Activated CD8-positive, alpha-beta memory T cell treated with anti-CD3 and anti-CD28 coated beads, Interleukin-2, amount 10 ng/mL, durations not matched to agents 7 days and 5 days (primary cell): ENCODE data around the gene C21orf91. TPM values are rescaled to one million over a fixed set of nuclear protein-coding genes. Genes with fewer than 3 reads are reported as not detected.

Experiments used
- ATAC-seq: fragments of 150-1000 bp; cut with Tn5 transposase; one replicate; pipeline ENCODE4 v1.10.0; 2021; ENCODE audit warnings: moderate library complexity
- CTCF ChIA-PET: fragments of 350-600 bp; sonication (Branson Sonifier 250); formaldehyde crosslinking; loops from one replicate; lab custom pipeline; 2021; ENCODE audit warnings: antibody characterized with exemption; lab: Charles Lee
- DNase-seq: peaks from one replicate; pipeline ENCODE4 v3.0.0-alpha.2; 2020
- H3K27ac Mint-ChIP-seq: one replicate; pipeline ENCODE4 v1.8.0; 2021; ENCODE audit warnings: mild to moderate bottlenecking, mixed read lengths
- H3K27me3 Mint-ChIP-seq: one replicate; pipeline ENCODE4 v1.8.0; 2021; ENCODE audit warnings: mixed read lengths
- H3K36me3 Mint-ChIP-seq: one replicate; pipeline ENCODE4 v1.8.0; 2021; ENCODE audit warnings: mild to moderate bottlenecking, mixed read lengths
- H3K4me1 Mint-ChIP-seq: one replicate; pipeline ENCODE4 v1.8.0; 2021; ENCODE audit warnings: mixed read lengths
- H3K4me3 Mint-ChIP-seq: one replicate; pipeline ENCODE4 v1.8.0; 2021; ENCODE audit warnings: mild to moderate bottlenecking, moderate library complexity, mixed read lengths
- H3K9me3 Mint-ChIP-seq: one replicate; pipeline ENCODE4 v1.8.0; 2022; ENCODE audit warnings: low read depth, mixed read lengths
- total RNA-seq, 2 experiments: library from RNA; stranded (reverse); gene quantifications; one replicate each; pipeline ENCODE4 v1.2.3, GENCODE V29; 2021

Gene C21orf91
- total RNA-seq, 2 experiments from 2014 or later, result 63.6 to 88.7 TPM

- CTCF ChIA-PET, result interaction anchor here (0.8 to 2.7 kb wide), 7 partner anchors 11 to 283 kb away, joined by 3 to 11 read pairs (median 4); no protein-coding TSS in a partner anchor
- Mint-ChIP-seq H3K27me3 (no peaks in the 10 kb centered on the region), H3K4me1 (peaks cover 65% of the 10 kb centered on the region), H3K4me3 (peak overlapping the region; percentile 74), H3K36me3 (peaks cover 53% of the 10 kb centered on the region), H3K27ac (peak overlapping the region; percentile 95), H3K9me3 (no peaks in the 10 kb centered on the region)
- DNase-seq, result no peak
- peak; percentile 14 for ATAC-seq
Observed at GRCh38 chr21:17794518-17795145, 24.5 kb downstream of the C21orf91 start.

GRCh38 chr21:17793246-17794123 is 25.7 kb downstream of the C21orf91 start:
- ATAC-seq (peak; percentile 69), DNase-seq (no peak)
- CTCF ChIA-PET, result interaction anchor here (1.7 to 2.7 kb wide), 3 partner anchors 18 to 104 kb away, joined by 7 to 11 read pairs (median 8); no protein-coding TSS in a partner anchor
- Mint-ChIP-seq H3K36me3 (peaks cover 50% of the 10 kb centered on the region), H3K4me1 (peaks cover 66% of the 10 kb centered on the region), H3K27me3 (no peaks in the 10 kb centered on the region), H3K27ac (peak overlapping the region; percentile 95), H3K4me3 (peak overlapping the region; percentile 74), H3K9me3 (no peaks in the 10 kb centered on the region)

GRCh38 chr21:17789656-17790055 is 29.5 kb downstream of the C21orf91 start:
- CTCF ChIA-PET, result interaction anchor here (2.1 kb wide), 1 partner anchor 29 kb away, joined by 6 read pairs; the partner anchor contains the start of gene C21orf91
- Mint-ChIP-seq H3K4me1 (peaks cover 80% of the 10 kb centered on the region), H3K27ac (peak overlapping the region; percentile 94), H3K4me3 (peak overlapping the region; percentile 72), H3K9me3 (no peaks in the 10 kb centered on the region), H3K27me3 (no peaks in the 10 kb centered on the region), H3K36me3 (peaks cover 67% of the 10 kb centered on the region)
- ATAC-seq, result peak; percentile 4
- DNase-seq, result no peak

GRCh38 chr21:17789069-17789468 is 30.1 kb downstream of the C21orf91 start:
- H3K27ac Mint-ChIP-seq, result peak overlapping the region; percentile 94
- no peaks in the 10 kb centered on the region for H3K9me3 Mint-ChIP-seq
- ATAC-seq (no peak), DNase-seq (no peak)
- peak overlapping the region; percentile 72 for H3K4me3 Mint-ChIP-seq
- H3K27me3 Mint-ChIP-seq, result no peaks in the 10 kb centered on the region
- peaks cover 83% of the 10 kb centered on the region for H3K4me1 Mint-ChIP-seq
- H3K36me3 Mint-ChIP-seq, result peaks cover 64% of the 10 kb centered on the region
- CTCF ChIA-PET, result interaction anchor here (1.3 to 1.4 kb wide), 2 partner anchors 19 to 29 kb away, joined by 3 read pairs; no protein-coding TSS in a partner anchor

- H3K36me3 Mint-ChIP-seq, result peaks cover 58% of the 10 kb centered on the region
- H3K4me3 Mint-ChIP-seq, result peak overlapping the region; percentile 37
- H3K4me1 Mint-ChIP-seq, result peaks cover 93% of the 10 kb centered on the region
Observed at GRCh38 chr21:17786851-17787181, 32.3 kb downstream of the C21orf91 start.

GRCh38 chr21:17786071-17786850 is 32.9 kb downstream of the C21orf91 start:
- CTCF ChIA-PET, result interaction anchor here (0.9 to 1.3 kb wide), 2 partner anchors 10 to 32 kb away, joined by 3 to 5 read pairs; no protein-coding TSS in a partner anchor
- no peaks in the 10 kb centered on the region for H3K27me3 Mint-ChIP-seq
- H3K9me3 Mint-ChIP-seq, result no peaks in the 10 kb centered on the region
- peaks cover 53% of the 10 kb centered on the region for H3K36me3 Mint-ChIP-seq
- peak overlapping the region; percentile 94 for H3K27ac Mint-ChIP-seq
- peak; percentile 7 for ATAC-seq
- H3K4me1 Mint-ChIP-seq, result peaks cover 93% of the 10 kb centered on the region
- no peak for DNase-seq
- peak overlapping the region; percentile 37 for H3K4me3 Mint-ChIP-seq

More at GRCh38 chr21:17786851-17787181, 32.3 kb downstream of the C21orf91 start:
- H3K27ac Mint-ChIP-seq, result peak overlapping the region; percentile 94
- no peak for DNase-seq
- H3K27me3 Mint-ChIP-seq, result no peaks in the 10 kb centered on the region
- no peak for ATAC-seq
- H3K9me3 Mint-ChIP-seq, result no peaks in the 10 kb centered on the region
- CTCF ChIA-PET, result interaction anchor here (0.9 to 1.5 kb wide), 3 partner anchors 11 to 138 kb away, joined by 3 to 5 read pairs (median 3); no protein-coding TSS in a partner anchor

GRCh38 chr21:17785403-17785788 is 33.8 kb downstream of the C21orf91 start:
- H3K9me3 Mint-ChIP-seq, result no peaks in the 10 kb centered on the region
- no peak for DNase-seq
- peaks cover 93% of the 10 kb centered on the region for H3K4me1 Mint-ChIP-seq
- CTCF ChIA-PET, result no interaction called here
- no peak for ATAC-seq
- H3K27ac Mint-ChIP-seq, result peak overlapping the region; percentile 94
- H3K4me3 Mint-ChIP-seq, result peak overlapping the region; percentile 66
- H3K36me3 Mint-ChIP-seq, result peaks cover 50% of the 10 kb centered on the region
- no peaks in the 10 kb centered on the region for H3K27me3 Mint-ChIP-seq

GRCh38 chr21:17784604-17785402 is 34.4 kb downstream of the C21orf91 start:
- peaks cover 53% of the 10 kb centered on the region for H3K36me3 Mint-ChIP-seq
- CTCF ChIA-PET, result interaction anchor here (1.3 to 2.5 kb wide), 2 partner anchors 96 to 105 kb away, joined by 4 to 8 read pairs; no protein-coding TSS in a partner anchor
- H3K4me1 Mint-ChIP-seq, result peaks cover 96% of the 10 kb centered on the region
- peak overlapping the region; percentile 94 for H3K27ac Mint-ChIP-seq
- ATAC-seq, result peak; percentile 66
- no peaks in the 10 kb centered on the region for H3K9me3 Mint-ChIP-seq
- H3K27me3 Mint-ChIP-seq, result no peaks in the 10 kb centered on the region
- DNase-seq, result peak; percentile 68
- peak overlapping the region; percentile 66 for H3K4me3 Mint-ChIP-seq

- CTCF ChIA-PET, result interaction anchor here (0.8 to 2.5 kb wide), 6 partner anchors 11 to 105 kb away, joined by 3 to 8 read pairs (median 4); partner anchors contain the start of gene C21orf91
- Mint-ChIP-seq H3K9me3 (no peaks in the 10 kb centered on the region), H3K36me3 (peaks cover 55% of the 10 kb centered on the region), H3K27ac (peak overlapping the region; percentile 94), H3K4me3 (peak overlapping the region; percentile 66), H3K4me1 (peaks cover 96% of the 10 kb centered on the region), H3K27me3 (no peaks in the 10 kb centered on the region)
- peak; percentile 29 for ATAC-seq
- no peak for DNase-seq
Observed at GRCh38 chr21:17784180-17784598, 35.0 kb downstream of the C21orf91 start.

- Mint-ChIP-seq H3K36me3 (peaks cover 57% of the 10 kb centered on the region), H3K9me3 (no peaks in the 10 kb centered on the region), H3K27me3 (no peaks in the 10 kb centered on the region), H3K4me1 (peaks cover 97% of the 10 kb centered on the region), H3K27ac (peak overlapping the region; percentile 94), H3K4me3 (peak overlapping the region; percentile 66)
- CTCF ChIA-PET, result interaction anchor here (0.8 to 2.5 kb wide), 6 partner anchors 11 to 104 kb away, joined by 3 to 8 read pairs (median 4); partner anchors contain the start of gene C21orf91
- ATAC-seq (peak; percentile 54), DNase-seq (no peak)
Observed at GRCh38 chr21:17783481-17784179, 35.5 kb downstream of the C21orf91 start.

- Mint-ChIP-seq H3K4me1 (peaks cover 91% of the 10 kb centered on the region), H3K27ac (peak overlapping the region; percentile 94), H3K4me3 (peak overlapping the region; percentile 66), H3K27me3 (no peaks in the 10 kb centered on the region), H3K36me3 (peaks cover 52% of the 10 kb centered on the region), H3K9me3 (no peaks in the 10 kb centered on the region)
- CTCF ChIA-PET, result interaction anchor here (1.3 to 2.5 kb wide), 2 partner anchors 16 to 95 kb away, joined by 3 to 8 read pairs; no protein-coding TSS in a partner anchor
- no peak for ATAC-seq
- no peak for DNase-seq
Observed at GRCh38 chr21:17783003-17783402, 36.2 kb downstream of the C21orf91 start.
